HG03575 (cell line): ENCODE measurements around the gene EIF2S1.

ENCODE experiments used
- ATAC-seq: cut with Tn5 transposase; IDR thresholded peaks from one replicate; pipeline ENCODE4 v1.9.1; 2021; ENCODE audit not compliant: unreplicated experiment, insufficient number of reproducible peaks, low FRiP score; ENCODE audit errors: extremely low read depth

EIF2S1 gene

DNA sequence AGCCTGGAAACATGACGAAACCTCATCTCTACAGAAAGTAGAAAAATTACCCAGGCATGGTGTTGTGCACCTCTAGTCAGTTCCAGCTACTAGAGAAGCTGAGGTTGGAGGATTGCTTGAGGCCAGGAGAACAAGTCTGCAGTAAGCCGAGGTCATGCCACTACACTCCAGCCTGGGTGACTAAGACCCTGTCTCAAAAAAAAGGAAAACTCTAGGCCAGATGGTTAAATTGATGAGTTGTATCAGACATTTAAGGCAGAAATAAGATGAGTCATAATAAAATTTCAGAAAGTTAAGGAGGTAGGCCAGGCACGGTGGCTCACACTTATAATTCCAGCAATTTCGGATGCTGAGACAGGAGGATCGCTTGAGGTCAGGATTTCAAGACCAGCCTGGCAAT is 10.7 kb downstream of the EIF2S1 start:
- no peak for ATAC-seq

- no peak for ATAC-seq
These were observed 11.4 kb downstream of the EIF2S1 start for GRCh38 chr14:67371247-67372148.

DNA sequence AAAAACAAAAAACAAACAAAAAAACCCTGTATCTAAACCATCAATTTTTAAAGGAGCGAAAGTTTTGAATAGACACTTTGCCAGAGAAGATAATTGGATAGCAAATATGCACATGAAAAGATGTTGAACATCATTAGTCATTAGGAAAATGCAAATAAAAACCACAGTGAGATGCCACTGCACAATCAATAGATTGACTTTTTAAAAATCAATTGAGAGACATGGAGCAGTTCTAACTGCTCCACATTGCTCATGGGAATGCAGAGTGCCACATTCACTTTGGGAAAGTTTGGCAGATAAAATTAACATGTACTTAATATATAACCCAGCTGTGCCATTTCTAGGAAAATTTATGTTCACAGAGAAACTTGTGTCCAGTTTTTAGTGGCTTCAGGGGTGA is 12.7 kb downstream of the EIF2S1 start:
- ATAC-seq, result no peak

- no peak for ATAC-seq
These were observed 13.2 kb downstream of the EIF2S1 start for GRCh38 chr14:67373347-67373746.

- ATAC-seq, result no peak
These were observed 17.8 kb downstream of the EIF2S1 start for GRCh38 chr14:67377916-67378315.

DNA sequence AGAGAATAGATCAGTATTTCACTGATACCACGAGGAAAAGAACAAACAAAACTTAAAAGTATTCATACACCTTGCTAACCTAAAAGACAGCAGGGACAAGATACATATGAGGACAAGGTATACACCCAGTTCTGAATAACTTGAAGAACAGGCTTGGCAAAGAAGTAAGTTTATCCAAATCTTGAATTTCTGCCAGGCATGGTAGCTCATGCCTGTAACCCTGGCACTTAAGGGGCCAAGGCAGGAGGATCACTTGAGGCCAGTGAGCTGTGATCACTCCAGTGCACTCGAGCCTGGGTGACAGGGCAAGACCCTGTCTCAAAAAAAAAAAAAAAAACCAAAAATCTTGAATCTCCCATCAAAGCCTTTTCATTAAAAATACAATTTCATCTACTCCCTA is 25.0 kb downstream of the EIF2S1 start:
- no peak for ATAC-seq

DNA sequence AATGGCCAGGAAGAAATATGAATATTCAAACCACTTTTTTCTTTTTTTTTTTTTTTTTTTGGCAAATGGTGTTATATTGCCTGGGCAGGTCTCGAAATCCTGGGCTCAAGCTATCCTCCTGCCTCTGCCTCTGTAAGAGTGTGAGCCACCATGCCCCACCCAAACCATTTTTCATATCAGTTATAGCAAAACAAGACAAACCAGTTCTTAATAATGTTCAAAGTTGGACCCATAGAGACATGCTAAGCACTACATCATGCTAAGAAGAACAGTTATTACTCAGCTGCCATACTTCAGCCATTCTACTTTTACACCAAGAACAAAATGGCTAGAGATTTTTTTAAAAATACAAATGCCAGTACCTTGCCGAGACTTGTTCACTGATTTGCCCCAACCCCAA is 25.5 kb downstream of the EIF2S1 start:
- no peak for ATAC-seq

GRCh38 chr14:67387195-67387594 is 27.1 kb downstream of the EIF2S1 start:
- no peak for ATAC-seq

DNA sequence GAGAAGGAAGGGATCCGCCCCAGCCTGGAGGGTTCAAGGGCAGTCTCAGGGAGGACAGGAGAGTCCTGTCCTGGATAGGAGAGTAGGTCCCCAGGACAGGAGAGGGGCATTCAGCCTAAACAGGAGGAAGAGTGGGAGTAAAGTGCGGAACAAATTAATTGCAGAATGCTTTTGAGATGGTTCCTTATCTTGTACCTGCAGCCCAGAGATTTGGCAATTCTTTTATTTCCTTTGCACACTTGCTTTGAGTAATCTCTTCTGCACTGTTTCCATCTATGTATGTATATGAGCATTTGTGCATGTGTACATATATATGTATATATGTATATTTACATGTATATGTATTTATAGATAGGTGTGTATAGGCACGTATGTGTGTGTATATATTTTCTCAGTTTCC is 29.1 kb downstream of the EIF2S1 start:
- ATAC-seq, result no peak

DNA sequence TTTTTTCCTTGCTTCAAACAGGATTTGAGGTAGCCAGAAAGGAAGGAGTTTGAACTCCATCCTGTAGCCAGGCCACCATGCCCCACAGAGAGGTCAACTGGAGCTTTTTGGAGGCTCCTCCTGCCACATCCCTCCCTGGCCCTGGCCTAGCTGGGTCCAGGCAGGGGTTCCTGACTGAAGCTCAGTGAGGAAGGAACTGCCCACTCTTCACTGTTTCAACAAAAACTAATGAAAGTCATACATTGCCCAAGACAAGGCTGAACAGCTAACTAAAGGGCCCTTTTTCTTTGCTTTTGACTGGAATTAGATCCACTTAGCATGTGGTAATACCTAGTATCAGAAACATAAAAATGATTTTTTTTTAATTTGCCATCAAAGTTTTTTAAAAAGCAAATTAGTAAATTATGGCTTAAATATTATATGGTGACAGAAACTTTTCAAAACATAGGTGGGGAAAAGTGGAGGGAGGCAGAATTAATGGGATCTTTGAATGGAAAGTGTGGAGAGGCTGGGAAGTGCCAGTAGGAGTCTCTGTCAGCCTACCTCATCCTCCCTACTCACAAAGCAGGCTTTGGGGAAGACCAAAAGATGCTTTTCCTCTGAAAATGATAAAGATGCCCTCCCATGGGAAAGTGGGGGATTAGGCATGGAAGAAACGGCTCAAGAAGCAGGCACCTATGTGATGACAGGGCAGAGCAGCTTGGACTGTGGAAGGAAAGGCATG is 29.8 kb downstream of the EIF2S1 start:
- no peak for ATAC-seq

GRCh38 chr14:67391268-67391667 is 31.1 kb downstream of the EIF2S1 start:
- ATAC-seq, result no peak

DNA sequence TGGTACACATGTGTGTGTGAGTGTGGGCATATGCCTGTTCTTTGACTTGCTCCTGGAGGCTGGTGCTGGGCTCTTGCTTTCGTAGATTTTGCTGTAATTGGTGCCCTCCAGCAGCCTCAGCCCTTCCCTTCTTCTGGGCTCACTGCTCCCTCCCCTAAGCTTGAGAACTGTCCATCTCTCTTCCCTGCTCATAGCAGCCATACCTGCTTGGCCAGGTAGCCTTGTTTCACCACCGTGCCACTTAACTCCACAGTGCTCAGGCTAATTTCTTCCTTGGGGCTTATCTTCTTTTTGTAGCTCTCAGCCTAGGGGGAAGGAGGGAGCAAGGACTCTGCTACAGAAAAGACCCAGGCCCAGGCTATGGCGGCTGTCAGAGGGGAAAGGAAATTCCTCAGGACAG is 32.0 kb downstream of the EIF2S1 start:
- no peak for ATAC-seq

DNA sequence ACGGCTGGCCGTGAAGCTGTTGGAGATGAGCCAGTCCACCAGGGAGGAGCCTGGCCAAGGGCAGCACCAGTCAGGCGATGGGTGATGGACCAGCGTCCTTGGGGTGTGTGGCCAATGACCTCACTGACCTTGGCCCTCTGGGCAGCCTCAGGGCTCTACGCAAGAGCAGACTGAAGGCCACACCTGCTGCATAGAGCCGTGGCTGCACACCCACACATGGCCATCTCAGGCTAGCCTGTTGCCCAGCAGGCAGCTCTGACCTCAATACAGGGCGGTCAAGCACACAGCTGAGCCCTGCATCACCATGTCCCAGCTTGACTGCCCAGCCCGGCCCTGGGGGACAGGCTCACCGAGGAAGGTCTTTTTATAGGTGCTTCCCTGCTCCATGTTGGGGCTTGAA is 32.7 kb downstream of the EIF2S1 start:
- no peak for ATAC-seq

- ATAC-seq, result no peak
These were observed 33.6 kb downstream of the EIF2S1 start for GRCh38 chr14:67393689-67394088.

DNA sequence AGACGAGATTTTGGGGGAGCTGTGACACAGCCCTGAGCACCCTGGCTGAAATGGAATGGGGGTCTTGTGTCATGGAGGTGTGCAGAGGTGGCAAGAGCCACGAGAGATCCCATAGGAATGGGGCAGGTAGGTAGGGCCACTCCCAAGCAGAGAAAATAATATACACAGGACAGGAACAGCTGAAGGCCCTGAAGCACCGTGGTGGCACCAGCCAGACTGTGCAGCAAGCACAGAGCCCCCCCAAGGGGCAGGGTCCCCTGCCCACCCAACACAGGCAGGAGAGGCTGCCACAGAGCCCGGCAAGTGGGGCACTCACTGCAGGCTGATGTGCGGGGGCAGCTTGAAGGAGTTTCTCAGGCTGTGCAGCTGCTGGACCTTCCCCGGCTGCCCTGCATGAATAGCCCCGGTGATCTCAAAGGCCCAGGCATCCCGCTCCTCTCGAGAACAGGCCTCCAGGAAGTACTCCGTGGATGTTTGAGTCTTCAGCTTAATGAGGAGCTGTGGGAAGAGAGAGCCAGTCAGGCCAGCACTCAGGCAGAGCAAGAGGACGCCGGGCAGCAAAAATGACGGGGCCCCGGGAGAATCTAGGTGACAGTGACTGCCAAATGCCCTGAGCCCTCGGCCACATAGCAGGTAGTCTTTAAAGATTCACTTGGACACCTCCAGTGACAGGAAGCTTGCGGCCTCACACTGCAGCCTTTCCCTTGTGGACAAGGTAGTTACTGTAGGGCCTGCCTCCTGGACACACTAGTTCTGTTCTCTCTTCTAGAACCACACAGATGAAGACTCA is 35.2 kb downstream of the EIF2S1 start:
- no peak for ATAC-seq

- no peak for ATAC-seq
These were observed 35.7 kb downstream of the EIF2S1 start for GRCh38 chr14:67395876-67396189.

GRCh38 chr14:67396381-67396970 is 36.3 kb downstream of the EIF2S1 start:
- ATAC-seq, result no peak

DNA sequence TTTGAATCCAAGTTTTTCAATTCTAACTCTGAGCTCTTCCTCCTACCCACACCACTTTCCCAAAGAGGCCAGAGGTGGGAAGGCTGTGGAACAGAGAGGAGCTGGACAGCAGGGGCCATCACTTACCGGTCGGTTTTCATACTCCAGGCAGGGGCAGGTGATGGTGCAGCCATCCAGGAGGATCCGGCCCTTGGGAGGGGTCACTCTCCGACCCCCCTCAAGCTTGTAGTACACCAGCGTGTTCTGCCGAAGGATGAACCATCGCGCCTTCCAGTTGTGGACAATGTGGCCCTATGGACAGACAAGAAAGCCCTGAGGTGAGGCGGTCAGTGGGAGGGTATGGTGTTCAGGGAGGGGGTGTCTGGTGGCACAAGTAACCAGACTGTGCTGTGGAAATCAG is 37.4 kb downstream of the EIF2S1 start:
- ATAC-seq, result no peak

DNA sequence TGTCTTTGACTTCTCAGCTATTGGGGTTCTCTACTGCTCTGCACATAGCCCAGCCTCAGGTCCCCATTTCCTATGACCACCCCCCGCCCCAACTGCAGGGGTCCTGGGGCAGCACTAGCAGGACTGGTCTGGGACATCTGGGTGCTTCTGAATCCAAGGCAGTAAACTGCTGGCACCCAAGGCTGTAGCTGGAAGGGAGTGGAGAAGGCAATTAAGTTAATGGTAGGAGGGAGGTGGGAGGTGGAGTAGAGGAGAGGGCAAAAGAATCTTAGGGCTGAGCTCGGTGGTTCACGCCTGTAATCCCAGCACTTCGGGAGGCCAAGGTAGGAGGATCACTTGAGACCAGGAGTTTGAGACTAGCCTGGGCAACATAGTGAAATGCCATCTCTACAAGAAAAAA is 40.3 kb downstream of the EIF2S1 start:
- no peak for ATAC-seq
